Measurements from ENCODE around the gene RFX1.
"Not testable (repeated sequence)": the region's sequence is repeated elsewhere in the genome, so short reads cannot be mapped to it uniquely, and the experiment has no call there.

DNA sequence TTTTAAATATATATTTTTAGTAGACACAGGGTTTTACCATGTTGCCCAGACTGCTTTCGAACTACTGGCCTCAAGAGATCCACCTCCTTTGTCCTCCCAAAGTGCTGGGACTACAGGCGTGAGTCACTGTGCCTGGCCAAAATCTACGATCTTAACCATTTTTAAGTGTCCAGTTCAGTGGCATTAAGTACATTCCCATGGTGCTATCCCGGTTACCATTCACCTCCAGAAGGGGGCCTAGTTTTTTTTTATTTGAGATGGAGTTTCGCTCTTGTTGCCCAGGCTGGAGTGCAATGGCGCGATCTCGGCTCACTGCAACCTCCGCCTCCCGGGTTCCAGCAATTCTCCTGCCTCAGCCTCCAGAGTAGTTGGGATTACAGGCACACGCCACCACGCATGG is 29.0 kb upstream of the RFX1 start:
- TF ChIP-seq CTCF (IDR thresholded peaks at IDR 0.05); EZH2 (IDR thresholded peaks at IDR 0.05; ENCODE audit: borderline replicate concordance, insufficient read depth, low read depth, low read length, poor library complexity, severe bottlenecking): not testable (repeated sequence)

Measured in B cell (primary cell).